GM21447 (cell line): ENCODE measurements around the gene CAMK1D.

Experiments used
- ATAC-seq: cut with Tn5 transposase; IDR thresholded peaks from one replicate; pipeline ENCODE4 v1.9.1; 2021; ENCODE audit not compliant: unreplicated experiment

The CAMK1D gene

DNA sequence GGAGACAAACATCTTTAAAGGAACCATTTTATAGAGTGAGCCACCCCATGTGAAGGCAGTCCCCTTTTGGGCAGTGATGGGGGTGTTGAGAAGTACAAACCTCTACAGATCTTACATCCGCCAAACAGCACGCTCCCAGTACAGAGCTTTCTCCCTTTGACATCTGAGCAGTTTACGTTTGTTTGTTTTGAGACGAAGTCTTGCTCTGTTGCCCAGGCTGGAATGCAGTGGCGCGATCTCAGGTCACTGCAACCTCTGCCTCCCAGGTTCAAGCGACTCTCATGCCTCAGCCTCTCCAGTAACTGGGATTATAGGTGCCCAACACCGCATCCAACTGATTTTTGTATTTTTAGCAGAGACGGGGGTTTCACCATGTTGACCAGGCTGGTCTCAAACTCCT, 523.2 kb downstream of the CAMK1D start:
- no peak for ATAC-seq

DNA sequence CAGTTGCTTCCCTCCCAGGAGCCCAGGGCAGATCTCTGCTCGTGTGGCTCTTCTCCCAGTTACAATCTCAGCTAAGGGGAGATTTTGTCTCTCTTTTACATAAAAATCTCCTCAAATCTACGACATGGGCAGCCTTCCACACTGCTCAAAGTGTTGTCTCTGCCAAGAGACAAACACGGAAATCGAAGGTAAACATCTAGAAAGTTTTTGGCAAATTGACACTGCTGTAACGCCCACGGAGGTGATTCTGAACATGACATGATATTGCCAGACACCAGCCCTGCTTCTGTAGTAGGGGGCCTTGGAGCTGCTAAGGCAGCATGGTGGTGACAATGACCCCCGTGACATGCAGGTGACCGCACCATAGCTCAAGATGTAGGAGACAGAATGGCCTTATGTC, 523.8 kb downstream of the CAMK1D start:
- ATAC-seq, result no peak

DNA sequence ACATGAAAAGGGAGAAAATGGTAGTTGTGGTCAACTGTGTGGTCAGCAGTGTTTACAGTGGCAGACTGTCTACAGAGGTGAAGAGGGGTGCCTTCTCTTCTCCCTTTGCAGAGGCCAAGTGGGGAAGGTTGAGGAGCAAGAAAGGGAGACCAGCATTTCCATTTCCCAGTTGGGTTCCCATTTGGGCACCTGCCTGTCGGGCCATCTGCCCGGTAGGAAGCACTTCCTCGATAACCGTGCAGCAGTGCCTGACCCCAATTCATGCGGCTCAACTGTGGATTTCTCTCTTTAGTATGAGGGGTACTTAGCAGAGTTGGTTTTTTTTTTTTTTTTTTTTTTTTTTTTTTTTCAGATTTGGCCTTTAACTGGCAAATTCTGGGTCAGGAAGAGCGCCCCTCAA, 525.2 kb downstream of the CAMK1D start:
- ATAC-seq, result no peak

DNA sequence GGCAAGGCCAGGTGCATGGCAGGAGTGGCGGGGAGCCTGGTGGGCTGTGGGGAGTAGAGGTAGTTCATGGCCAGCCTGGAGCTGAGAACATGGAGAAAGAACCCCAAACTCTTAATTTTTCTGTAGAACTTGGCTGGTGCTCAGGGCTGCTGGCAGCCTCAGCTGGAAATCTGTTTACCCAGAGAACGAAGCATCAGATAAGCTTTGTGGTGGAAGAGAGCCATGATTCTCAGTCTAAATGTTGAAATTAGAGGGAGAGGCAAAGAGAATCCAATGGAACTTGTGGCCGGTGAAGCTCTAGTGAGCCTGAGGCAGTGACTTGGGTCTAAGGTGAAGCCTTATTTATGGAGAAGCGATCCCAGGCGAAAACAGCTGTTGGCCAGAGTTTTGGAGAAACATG, 525.8 kb downstream of the CAMK1D start:
- no peak for ATAC-seq

- no peak for ATAC-seq
Measured at GRCh38 chr10:12876266-12876665, 526.9 kb downstream of the CAMK1D start.

DNA sequence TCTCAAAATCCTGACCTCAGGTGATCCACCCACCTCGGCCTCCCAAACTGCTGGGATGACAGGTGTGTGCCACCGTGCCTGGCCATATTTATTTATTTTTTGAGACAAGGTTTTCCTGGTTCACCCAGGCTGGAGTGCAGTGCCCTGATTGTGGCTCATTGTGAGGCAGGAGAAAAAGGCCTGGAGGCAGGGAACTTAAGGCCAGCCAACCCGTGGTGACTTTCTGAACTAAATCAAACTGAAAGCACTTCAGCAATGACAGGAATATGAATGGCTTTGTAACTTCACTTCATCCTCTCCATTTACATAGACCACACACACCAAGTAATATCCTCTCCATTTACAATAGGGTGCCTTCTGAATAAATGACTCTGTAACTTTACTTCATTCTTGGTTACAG, 527.8 kb downstream of the CAMK1D start:
- ATAC-seq, result no peak

- no peak for ATAC-seq
Measured at GRCh38 chr10:12880423-12880822, 531.1 kb downstream of the CAMK1D start.

DNA sequence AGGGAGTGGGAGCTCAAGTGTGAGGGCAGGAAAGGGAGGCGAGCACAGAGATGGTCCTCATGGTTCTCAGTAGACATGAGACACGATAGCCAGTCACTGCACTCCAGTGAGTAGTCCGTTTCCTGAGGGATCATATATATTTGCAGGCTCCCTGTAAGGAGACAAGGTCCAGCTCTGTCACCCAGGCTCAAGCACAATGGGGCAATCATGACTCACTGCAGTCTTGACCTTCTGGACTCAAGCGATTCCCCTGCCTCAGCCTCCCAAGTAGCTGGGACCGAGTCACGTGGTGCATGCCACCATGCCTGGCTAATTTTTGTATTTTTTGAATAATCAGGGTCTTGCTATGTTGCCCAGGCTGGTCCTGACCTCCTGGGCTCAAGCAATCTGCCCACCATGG, 535.5 kb downstream of the CAMK1D start:
- ATAC-seq, result no peak
